CD4-positive, alpha-beta T cell treated with Interferon alpha-2 for 1 hour (primary cell): ENCODE measurements around the gene TSPAN17.
A peak's percentile ranks its signal among the peaks of the same experiment; 100 is the strongest.

Source experiments
- DNase-seq, 2 donors: peaks; one replicate each; pipeline ENCODE4 v3.0.0-alpha.2; 2020 to 2022

TSPAN17 gene

GRCh38 chr5:176624142-176624541 lies 23.1 kb upstream of the TSPAN17 start:
- DNase-seq: no peak

DNA sequence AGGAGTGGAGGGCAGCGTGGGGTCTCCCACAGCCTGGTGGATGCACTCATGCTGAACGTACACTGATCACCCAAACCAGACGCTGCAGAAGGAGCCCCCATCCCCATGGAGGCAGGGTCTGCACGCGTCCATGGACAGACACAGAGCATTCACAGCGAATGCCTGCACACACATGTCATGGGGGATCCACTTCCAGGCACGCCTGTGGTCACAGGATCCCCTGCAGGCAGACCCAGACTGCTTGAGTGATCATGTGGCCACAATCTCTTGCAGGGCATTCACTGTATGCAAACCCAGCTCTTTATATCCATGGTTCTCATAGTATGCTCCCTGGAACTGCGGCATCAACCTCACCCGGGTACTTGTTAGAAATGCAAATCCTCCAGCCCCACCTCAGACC lies 22.3 kb upstream of the TSPAN17 start:
- no peak for DNase-seq

DNA sequence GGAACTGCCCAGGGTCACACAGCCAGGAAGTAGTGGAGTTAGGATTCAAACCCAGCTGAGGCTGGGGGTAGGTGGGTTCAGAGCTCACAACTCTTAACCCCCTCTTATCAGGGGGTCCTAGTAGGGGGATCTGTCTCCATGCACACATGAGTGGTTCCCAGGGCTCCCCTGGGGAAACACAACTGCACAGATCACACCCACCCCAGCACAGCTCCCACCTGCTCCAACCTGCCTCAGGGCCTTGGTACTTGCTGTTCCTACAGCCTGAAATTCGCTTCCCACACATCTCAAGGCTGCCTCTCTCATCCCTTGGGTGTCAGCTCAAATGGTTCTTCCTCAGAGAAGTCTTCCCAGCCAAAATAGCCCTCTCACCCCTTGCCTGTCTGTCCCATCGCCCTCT lies 21.8 kb upstream of the TSPAN17 start:
- no peak for DNase-seq

DNA sequence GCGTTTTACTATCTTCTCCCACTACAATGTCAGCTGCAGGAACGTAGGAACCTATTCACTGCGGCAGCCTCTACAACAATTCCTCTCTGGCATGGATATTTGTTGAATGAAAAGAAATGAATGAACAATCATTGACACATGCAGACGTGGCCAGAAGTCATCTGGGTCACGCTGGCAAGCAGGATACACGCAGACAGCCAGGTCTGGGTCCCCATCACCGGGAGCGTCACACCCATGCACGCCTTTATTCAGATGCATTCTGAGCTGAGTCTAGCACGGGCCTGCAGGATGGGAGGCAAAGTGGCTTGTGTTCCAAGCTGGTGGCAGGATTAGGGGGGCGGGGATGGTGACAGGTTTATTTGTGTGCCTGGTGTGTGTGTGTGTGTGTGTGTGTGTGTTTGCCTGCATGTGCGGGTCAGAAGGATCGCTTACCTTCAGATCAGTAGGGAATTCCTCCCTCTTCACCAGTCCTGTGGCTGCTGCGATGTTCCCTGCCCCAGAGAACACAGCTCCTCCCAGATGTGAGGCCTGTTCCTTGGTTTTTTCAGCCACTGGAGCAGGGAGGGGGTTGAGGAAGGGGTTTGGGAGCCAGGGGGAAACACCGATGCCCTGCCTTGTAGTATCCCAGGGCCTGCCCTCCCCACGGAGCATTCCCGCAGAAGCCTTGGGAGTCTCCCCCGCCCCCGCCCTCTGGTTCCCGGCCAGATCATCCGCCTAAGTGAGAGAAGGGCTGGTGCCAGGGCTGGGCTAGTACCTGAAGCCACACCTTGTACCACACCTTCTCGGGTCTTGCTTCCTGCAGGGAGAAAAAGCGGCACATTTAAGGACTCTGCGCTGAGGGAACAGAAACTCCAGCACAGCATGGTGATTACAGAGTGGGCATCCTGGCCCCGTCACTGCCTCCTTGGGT lies 21.1 kb upstream of the TSPAN17 start:
- DNase-seq: no peak

GRCh38 chr5:176626876-176627236 lies 20.4 kb upstream of the TSPAN17 start:
- DNase-seq: no peak

GRCh38 chr5:176627582-176627981 lies 19.7 kb upstream of the TSPAN17 start:
- no peak for DNase-seq

DNA sequence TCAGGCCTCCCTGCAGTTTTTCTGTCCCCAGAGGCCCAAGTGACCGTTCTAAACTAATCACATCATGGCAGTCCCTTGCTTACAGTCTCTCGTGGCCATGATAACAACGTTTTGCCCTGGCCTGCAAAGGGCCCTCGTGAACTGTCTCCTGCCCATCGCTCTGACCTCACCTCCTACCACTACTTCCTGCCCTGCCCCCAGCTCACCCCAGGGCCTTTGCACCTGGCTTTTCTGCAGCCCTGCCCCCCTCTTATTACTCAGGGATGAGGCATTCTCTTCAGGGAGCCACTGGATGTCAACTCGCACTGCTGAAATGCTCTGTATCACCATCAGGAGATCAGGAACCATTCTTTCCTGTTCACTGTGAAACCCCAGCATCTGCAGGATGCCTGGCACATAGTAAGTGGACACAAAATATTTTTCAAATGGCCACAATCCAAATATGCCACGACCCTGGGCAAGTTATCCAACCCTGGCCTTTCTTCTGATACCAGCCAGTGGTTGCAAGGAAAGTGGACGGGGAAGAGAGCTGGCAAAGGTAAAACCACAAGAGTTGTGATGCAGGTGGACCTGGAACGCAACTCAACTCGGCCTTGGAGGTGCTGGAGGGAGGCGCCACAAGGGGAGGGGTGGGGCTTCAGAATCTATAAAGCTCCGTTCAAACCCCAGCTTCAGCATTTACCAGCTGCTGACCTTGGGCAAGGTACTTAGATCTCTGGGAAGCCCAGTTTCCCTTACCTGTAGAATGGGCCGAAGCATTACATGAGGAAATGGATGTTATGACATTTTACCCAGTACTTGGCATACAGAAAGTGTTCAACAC lies 18.7 kb upstream of the TSPAN17 start:
- DNase-seq: no peak

DNA sequence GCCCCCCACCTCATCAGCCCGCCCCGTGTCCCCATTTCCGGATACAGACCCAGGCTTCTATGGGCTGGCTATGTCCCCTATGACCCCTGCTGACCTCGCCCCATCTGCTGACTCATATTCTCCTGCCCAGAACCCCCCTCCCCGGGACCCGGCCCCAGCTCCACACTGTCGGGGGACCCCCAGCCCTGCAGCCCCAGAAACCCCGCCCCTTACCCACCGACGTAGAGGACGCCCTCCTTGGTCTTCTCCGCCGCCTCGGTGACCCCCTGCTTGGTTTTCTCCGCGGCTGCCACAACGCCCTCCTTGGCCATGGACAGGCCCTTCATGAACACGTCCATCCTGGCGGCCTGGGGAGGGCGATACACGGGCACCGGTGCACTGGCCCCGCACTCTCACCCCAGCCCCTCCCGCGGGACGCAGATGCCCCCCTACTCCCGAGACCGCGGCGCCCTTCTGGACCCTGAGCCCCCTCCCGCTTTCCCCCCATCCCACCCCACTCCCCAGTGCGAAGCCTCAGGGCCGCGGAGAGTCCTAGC lies 17.9 kb upstream of the TSPAN17 start:
- no peak for DNase-seq

DNA sequence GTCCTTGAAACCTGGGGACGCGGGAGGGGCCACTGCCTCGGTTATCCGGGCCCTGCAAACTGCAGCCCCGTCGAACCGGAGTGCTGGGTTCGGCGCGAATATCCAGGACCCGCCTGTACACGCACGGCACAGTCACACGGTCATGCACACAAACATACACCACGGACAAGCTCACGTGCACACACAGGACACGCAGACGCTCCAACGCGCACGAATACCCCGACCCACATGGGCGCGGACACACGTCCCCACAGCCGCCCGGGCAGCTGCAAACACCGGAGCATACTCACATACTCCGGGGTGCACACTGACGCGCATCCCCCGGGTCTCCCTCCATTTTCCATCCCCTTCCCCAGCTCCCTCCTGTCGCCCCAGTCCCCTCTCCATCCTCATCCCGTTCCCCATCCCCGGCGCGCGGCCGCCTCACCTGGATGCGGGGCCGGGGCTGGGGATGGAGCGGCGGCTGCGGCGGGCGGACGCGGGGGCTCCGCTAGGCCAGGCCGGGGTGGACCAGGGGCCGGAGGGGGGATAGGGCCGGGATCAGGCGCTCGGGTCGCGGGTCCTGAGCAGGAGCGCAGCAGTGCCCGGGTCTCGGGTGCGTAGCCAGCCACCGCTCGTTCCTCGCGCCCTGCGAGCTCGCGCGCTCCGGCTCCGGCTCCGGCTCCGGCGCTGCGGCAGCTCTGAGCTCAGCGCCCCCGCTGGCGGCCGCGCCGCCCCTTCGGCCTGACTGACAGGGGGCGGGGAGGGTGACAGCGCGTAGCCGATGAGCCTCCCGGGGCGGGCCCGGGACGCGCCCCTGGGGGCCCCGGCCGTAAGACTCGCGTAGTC lies 17.2 kb upstream of the TSPAN17 start, which contains the start of the genes EIF4E1B and SNCB:
EIF4E1B (plus strand) TSS at position 823 of the 828 bp plus-strand sequence. CDS start 12,113 bp downstream, outside the sequence.
SNCB (minus strand) TSS at position 682 of the 828 bp plus-strand sequence. CDS start 880 bp downstream, outside the sequence.
- DNase-seq: peak; percentile 27 to 39

- no peak for DNase-seq
Observed at GRCh38 chr5:176630681-176631222, 16.5 kb upstream of the TSPAN17 start.

GRCh38 chr5:176631383-176632200 lies 15.7 kb upstream of the TSPAN17 start:
- DNase-seq: no peak

DNA sequence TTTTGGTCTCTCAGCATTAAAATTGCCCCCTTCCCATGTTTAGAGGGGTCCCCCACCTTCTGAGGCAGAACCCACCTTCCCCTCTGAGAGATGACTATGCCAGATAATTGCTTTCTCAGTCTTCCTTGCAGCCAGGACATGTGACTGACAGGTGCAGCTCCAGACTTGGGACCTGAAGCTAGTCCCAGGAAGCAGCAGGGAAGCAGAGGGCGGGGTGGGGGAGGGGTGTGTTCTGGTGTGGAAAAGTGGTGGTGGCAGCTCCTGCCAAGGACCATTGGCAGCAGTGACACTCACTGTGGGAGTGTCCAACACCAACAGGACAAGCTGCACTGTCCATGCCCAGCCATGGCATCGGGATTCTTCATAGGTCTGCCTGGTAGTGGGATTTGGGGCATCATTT lies 14.5 kb upstream of the TSPAN17 start:
- no peak for DNase-seq

- no peak for DNase-seq
Observed at GRCh38 chr5:176633598-176633997, 13.7 kb upstream of the TSPAN17 start.

- DNase-seq: no peak
Observed at GRCh38 chr5:176636426-176636825, 10.9 kb upstream of the TSPAN17 start.

- DNase-seq: no peak
Observed at GRCh38 chr5:176637556-176637955, 9.7 kb upstream of the TSPAN17 start.

- no peak for DNase-seq
Observed at GRCh38 chr5:176638437-176638836, 8.8 kb upstream of the TSPAN17 start.

DNA sequence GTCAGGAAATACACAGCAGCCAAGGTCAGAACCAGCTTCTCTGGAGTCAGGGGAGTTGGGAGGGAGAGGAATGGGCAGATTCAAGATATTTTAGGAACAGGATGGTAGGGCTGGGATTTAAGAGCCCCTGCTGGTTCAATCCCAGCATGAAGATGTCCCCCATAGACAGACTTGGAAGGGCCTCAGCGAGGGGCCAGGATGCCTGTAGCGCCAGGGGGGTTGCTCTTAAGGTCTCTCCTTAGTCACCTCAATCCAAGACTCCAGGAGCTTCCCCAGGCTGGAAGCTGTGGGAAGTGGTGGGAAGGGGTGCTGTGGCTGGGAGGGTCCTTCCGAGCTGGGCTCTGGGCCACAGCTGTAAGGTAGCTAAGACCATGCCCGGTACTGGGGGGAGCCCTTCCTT lies 8.1 kb upstream of the TSPAN17 start:
- DNase-seq: no peak

DNA sequence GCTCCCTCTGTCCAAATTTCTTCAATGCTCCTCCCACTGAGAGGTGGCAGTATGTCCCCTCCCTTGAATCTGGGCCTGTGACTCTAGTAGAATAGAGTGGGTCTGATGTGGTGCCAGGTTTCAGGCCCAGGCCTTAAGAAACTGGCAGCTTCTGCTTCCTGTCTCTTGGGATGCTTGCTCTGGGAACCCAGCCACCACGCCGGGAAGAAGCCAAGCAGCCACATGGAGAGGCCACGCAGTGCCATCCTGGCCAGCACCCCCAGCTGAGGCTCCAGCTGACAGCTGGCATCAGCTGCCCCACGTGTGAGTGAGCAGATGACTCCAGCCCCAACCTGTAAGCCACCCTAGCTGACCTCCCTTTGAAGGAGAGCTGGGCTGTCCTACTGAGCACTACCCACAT lies 7.3 kb upstream of the TSPAN17 start:
- no peak for DNase-seq

- DNase-seq: no peak
Observed at GRCh38 chr5:176640616-176641015, 6.7 kb upstream of the TSPAN17 start.

DNA sequence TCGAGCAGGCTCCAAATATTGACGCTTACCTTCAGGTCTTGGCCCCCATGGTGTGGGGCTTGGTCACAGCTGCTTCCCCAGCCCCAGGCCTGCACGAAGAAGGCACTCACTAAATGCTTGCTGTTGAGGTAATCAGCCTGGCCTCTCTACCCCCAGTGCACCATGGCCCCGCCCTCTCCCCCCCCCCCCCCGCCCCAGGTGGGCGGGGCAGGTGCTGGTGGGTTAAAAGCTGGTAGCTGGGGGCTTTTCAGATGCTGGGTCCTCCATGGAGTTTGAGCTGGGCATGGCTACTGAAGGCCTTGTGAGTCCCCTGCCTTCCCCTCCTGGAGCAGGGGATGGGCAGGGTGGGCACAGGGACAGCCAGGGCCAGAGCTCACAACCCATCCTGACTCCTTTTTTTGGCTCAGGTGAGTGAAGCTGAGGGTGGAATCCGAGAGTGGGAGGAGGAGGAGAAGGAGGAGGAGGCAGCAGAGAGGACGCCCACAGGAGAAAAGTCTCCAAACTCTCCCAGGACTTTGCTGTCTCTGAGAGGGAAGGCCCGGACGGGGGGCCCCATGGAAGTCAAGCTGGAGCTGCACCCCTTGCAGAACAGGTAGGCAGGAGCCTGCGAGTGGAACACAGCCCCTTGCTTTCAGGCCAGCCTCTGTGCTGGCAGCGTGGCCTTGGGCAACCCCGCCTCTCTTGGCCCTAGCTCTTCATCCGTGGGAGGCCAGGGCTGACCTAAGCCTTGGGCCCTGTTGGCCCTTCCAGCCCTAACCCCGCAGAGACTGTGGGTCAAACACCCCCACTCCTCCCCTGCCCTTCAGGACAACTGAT lies 4.4 kb upstream of the TSPAN17 start:
- DNase-seq: no peak
